ENCODE results near the gene VPS13C.

The VPS13C gene

GRCh38 chr15:62060113-62060895, at the start of gene VPS13C:
TSS of gene VPS13C (minus strand) at chr15:62060447. CDS start at chr15:62060374, 73 bp downstream.
- FAIRE-seq = no peak

GRCh38 chr15:62109437-62109836, 49.2 kb upstream of the VPS13C start:
- FAIRE-seq = no peak

GRCh38 chr15:62108411-62108810, 48.2 kb upstream of the VPS13C start:
- no peak for FAIRE-seq

- no peak for FAIRE-seq
Measured at GRCh38 chr15:62107571-62108121, 47.4 kb upstream of the VPS13C start.

- no peak for FAIRE-seq
Measured at GRCh38 chr15:62106096-62106495, 45.8 kb upstream of the VPS13C start.

GRCh38 chr15:62105266-62105665, 45.0 kb upstream of the VPS13C start:
- no peak for FAIRE-seq

GRCh38 chr15:62104846-62105245, 44.6 kb upstream of the VPS13C start:
- no peak for FAIRE-seq

- no peak for FAIRE-seq
Measured at GRCh38 chr15:62104401-62104800, 44.2 kb upstream of the VPS13C start.

GRCh38 chr15:62103431-62103830, 43.2 kb upstream of the VPS13C start:
- no peak for FAIRE-seq

GRCh38 chr15:62099094-62099601, 38.9 kb upstream of the VPS13C start:
- FAIRE-seq = no peak

- no peak for FAIRE-seq
Measured at GRCh38 chr15:62094388-62094787, 34.1 kb upstream of the VPS13C start.

- FAIRE-seq = no peak
Measured at GRCh38 chr15:62093809-62094208, 33.6 kb upstream of the VPS13C start.

- no peak for FAIRE-seq
Measured at GRCh38 chr15:62090988-62091387, 30.7 kb upstream of the VPS13C start.

GRCh38 chr15:62089616-62090015, 29.4 kb upstream of the VPS13C start:
- no peak for FAIRE-seq

GRCh38 chr15:62088353-62088693, 28.1 kb upstream of the VPS13C start:
- FAIRE-seq = no peak

GRCh38 chr15:62087671-62088352, 27.6 kb upstream of the VPS13C start:
- no peak for FAIRE-seq

GRCh38 chr15:62085740-62086139, 25.5 kb upstream of the VPS13C start:
- FAIRE-seq = no peak

- FAIRE-seq = no peak
Measured at GRCh38 chr15:62083194-62084154, 23.2 kb upstream of the VPS13C start.

- FAIRE-seq = no peak
Measured at GRCh38 chr15:62079594-62079993, 19.3 kb upstream of the VPS13C start.

GRCh38 chr15:62075595-62076277, 15.5 kb upstream of the VPS13C start:
- FAIRE-seq = no peak

- peak; percentile 97 for FAIRE-seq
Measured at GRCh38 chr15:62071711-62072308, 11.6 kb upstream of the VPS13C start.

- FAIRE-seq = no peak
Measured at GRCh38 chr15:62069551-62069950, 9.3 kb upstream of the VPS13C start.

Measured in A204.1 (cell line).